Astrocyte (in vitro differentiated cells and primary cell): ENCODE data around the gene CDC6.

Experiments used
- EZH2 ChIP-seq: IDR thresholded peaks from 2 replicates; pipeline ENCODE4 v1.6.1; 2012; ENCODE audit warnings: mild to moderate bottlenecking, low read length, inconsistent platforms; ENCODE audit not compliant: insufficient read depth
- TF ChIP-seq, protein P1 (sequence below): IDR thresholded peaks from 2 replicates; pipeline ENCODE4 v1.5.1; 2011; ENCODE audit warnings: low read depth, mild to moderate bottlenecking, inconsistent platforms, low read length, moderate library complexity; ENCODE audit not compliant: insufficient read depth

DNA sequence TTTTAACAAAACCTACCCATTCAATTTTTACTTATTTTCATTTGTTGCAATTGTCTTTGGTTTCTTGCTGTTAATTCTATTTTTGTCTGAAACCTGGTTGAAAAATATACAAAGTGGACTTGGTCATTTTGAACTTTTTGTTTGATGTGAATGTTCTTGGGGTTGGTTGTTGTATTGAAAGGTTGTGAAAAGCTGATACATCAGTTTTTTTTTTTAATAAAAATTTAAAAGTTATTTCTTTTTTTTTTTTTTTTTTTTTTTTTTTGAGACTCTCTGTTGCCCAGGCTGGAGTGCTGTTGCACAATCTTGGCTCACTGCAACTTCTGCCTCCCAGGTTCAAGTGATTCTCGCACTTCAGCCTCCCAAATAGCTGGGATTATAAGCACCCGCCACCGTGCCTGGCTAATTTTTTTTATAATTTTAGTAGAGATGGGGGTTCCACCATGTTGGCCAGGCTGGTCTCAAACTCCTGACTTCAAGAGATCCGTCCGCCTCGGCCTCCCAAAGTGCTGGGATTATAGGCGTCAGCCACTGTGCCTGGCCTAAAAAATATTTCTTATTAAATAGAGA lies 39.7 kb upstream of the CDC6 start:
- TF ChIP-seq, protein P1, sequence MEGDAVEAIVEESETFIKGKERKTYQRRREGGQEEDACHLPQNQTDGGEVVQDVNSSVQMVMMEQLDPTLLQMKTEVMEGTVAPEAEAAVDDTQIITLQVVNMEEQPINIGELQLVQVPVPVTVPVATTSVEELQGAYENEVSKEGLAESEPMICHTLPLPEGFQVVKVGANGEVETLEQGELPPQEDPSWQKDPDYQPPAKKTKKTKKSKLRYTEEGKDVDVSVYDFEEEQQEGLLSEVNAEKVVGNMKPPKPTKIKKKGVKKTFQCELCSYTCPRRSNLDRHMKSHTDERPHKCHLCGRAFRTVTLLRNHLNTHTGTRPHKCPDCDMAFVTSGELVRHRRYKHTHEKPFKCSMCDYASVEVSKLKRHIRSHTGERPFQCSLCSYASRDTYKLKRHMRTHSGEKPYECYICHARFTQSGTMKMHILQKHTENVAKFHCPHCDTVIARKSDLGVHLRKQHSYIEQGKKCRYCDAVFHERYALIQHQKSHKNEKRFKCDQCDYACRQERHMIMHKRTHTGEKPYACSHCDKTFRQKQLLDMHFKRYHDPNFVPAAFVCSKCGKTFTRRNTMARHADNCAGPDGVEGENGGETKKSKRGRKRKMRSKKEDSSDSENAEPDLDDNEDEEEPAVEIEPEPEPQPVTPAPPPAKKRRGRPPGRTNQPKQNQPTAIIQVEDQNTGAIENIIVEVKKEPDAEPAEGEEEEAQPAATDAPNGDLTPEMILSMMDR: no peak
- no peak for TF ChIP-seq EZH2
